ENCODE results near the gene PPM1H.

PPM1H gene

DNA sequence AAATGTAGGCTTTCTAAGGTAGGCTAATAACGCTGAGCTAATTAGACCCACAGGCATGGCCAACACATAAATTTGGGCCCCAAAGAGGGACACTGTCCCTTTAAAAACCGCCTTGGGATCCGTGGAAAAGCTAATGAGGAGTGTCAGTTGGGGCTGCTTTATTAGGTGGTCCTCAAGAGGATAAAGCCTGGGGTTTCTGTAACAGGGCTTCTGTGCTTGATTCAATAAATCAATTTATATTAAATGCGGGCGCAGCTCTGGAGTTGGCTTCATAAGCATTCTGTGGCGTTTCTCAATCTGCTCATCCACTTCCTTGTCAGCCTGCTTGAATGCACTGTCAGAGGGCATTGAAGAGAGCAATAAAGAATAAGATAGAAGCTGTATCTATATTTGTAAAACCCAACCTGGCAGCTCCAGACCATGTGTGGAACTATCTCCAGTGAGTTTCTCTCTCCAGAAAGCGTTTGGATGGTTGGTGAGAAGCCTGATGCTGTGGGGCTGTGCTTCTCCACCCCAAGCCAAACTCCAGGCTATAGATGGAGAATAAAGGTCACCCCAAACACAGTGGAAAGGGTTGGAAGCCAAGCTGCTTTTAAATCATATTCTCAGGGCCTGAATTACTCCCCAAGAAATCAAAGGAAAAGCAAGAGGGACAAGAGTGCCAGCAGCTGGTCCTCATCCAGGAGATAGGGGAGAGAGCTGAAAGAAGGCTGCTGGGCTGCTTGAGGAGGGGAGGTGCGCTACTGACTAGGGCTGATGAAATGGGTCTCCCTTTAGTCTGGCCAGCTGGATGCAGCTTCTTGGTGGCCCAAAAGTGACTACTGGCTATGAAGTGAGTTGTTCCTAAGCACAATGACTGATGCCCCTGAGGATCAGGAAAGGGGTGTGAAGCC is 222.0 kb downstream of the PPM1H start:
- Histone ChIP-seq H3K79me2 (ENCODE audit: low read length) (no peaks in the 10 kb centered on the region), H3K4me3 (ENCODE audit: low read length) (no peak overlapping the region), H3K9me3 (ENCODE audit: insufficient read depth, low read length) (no peaks in the 10 kb centered on the region), H3K27me3 (ENCODE audit: low read depth, low read length) (no peaks in the 10 kb centered on the region), H3K4me2 (ENCODE audit: low read length) (no peak overlapping the region), H3K4me1 (ENCODE audit: low read length) (no peaks in the 10 kb centered on the region), H3K27ac (ENCODE audit: low read length) (no peak overlapping the region), H4K20me1 (ENCODE audit: insufficient read depth, low read length) (no peaks in the 10 kb centered on the region), H3K36me3 (replicated peaks; ENCODE audit: low read depth, low read length) (no peaks in the 10 kb centered on the region), H2AFZ (ENCODE audit: low read depth, low read length) (no peak overlapping the region), H3K9ac (ENCODE audit: low read length) (no peak overlapping the region)
- no peak for TF ChIP-seq EZH2phosphoT487 (IDR thresholded peaks at IDR 0.05; ENCODE audit: low read depth)
- TF ChIP-seq, protein P1, sequence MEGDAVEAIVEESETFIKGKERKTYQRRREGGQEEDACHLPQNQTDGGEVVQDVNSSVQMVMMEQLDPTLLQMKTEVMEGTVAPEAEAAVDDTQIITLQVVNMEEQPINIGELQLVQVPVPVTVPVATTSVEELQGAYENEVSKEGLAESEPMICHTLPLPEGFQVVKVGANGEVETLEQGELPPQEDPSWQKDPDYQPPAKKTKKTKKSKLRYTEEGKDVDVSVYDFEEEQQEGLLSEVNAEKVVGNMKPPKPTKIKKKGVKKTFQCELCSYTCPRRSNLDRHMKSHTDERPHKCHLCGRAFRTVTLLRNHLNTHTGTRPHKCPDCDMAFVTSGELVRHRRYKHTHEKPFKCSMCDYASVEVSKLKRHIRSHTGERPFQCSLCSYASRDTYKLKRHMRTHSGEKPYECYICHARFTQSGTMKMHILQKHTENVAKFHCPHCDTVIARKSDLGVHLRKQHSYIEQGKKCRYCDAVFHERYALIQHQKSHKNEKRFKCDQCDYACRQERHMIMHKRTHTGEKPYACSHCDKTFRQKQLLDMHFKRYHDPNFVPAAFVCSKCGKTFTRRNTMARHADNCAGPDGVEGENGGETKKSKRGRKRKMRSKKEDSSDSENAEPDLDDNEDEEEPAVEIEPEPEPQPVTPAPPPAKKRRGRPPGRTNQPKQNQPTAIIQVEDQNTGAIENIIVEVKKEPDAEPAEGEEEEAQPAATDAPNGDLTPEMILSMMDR (IDR thresholded peaks at IDR 0.05; ENCODE audit: low read depth, low read length): no peak

DNA sequence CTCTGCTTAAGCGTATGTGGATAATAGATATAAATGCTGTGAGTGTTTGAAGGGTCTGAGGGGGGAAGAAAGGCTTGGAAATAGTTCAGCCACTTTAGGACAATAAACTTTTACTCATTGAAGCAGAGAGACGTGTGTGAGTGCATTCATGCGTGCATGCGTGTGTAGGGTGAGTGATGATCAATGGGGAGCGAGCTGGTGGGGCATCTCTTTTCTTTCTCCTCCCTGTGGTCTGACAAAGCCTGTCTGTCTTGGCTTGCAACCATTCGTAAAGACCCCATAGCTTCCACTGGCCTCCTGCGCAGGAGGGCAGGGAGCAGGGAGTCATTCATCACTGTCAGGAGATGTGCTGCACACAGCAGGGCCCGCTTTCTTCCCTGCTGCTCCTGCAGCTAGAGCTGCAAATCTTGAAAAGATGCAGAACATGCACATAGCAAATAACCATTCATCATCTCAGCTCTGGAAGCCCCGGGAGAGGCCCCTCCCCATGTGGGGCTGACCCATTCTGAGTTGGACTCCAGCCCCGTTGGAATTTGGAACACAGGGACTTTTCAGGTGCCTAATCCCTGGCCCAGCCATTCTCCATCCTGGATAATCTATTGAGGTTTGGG is 223.2 kb downstream of the PPM1H start:
- H3K36me3 ChIP-seq (replicated peaks; ENCODE audit: low read depth, low read length): no peaks in the 10 kb centered on the region
- H3K4me3 ChIP-seq (ENCODE audit: low read length): no peak overlapping the region
- no peaks in the 10 kb centered on the region for H3K79me2 ChIP-seq (ENCODE audit: low read length)
- H3K4me2 ChIP-seq (ENCODE audit: low read length): no peak overlapping the region
- no peaks in the 10 kb centered on the region for H3K9me3 ChIP-seq (ENCODE audit: insufficient read depth, low read length)
- H2AFZ ChIP-seq (ENCODE audit: low read depth, low read length): no peak overlapping the region
- H3K4me1 ChIP-seq (ENCODE audit: low read length): no peaks in the 10 kb centered on the region
- no peaks in the 10 kb centered on the region for H3K27me3 ChIP-seq (ENCODE audit: low read depth, low read length)
- no peak overlapping the region for H3K27ac ChIP-seq (ENCODE audit: low read length)
- H4K20me1 ChIP-seq (ENCODE audit: insufficient read depth, low read length): no peaks in the 10 kb centered on the region
- TF ChIP-seq, protein P1 (IDR thresholded peaks at IDR 0.05; ENCODE audit: low read depth, low read length): no peak
- TF ChIP-seq EZH2phosphoT487 (IDR thresholded peaks at IDR 0.05; ENCODE audit: low read depth): no peak
- no peak overlapping the region for H3K9ac ChIP-seq (ENCODE audit: low read length)

DNA sequence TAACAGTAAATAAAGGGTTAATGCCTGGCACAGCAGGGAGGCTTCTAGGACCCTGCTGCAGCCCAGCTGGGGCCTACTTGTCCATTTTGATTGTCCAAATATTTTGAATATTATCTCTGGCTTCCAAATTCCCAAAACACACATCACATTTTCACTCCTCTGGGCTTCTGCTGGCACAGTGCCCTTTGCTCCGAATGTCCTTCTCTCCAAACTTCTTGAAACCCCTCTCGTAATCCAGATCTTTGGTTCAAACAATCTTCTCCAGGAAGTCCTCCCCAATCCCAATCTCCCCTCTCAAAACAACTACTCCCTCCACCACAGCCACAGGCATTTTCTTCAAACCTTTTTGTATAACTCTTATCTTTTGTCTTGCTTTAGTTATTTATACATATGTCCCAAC is 225.6 kb downstream of the PPM1H start:
- H2AFZ ChIP-seq (ENCODE audit: low read depth, low read length): no peak overlapping the region
- H3K79me2 ChIP-seq (ENCODE audit: low read length): no peaks in the 10 kb centered on the region
- no peak overlapping the region for H3K4me2 ChIP-seq (ENCODE audit: low read length)
- no peaks in the 10 kb centered on the region for H3K27me3 ChIP-seq (ENCODE audit: low read depth, low read length)
- H4K20me1 ChIP-seq (ENCODE audit: insufficient read depth, low read length): no peaks in the 10 kb centered on the region
- H3K9ac ChIP-seq (ENCODE audit: low read length): no peak overlapping the region
- H3K9me3 ChIP-seq (ENCODE audit: insufficient read depth, low read length): no peaks in the 10 kb centered on the region
- H3K36me3 ChIP-seq (replicated peaks; ENCODE audit: low read depth, low read length): no peaks in the 10 kb centered on the region
- H3K4me1 ChIP-seq (ENCODE audit: low read length): no peaks in the 10 kb centered on the region
- H3K27ac ChIP-seq (ENCODE audit: low read length): no peak overlapping the region
- H3K4me3 ChIP-seq (ENCODE audit: low read length): no peak overlapping the region
- TF ChIP-seq, protein P1 (IDR thresholded peaks at IDR 0.05; ENCODE audit: low read depth, low read length): no peak
- TF ChIP-seq EZH2phosphoT487 (IDR thresholded peaks at IDR 0.05; ENCODE audit: low read depth): no peak

DNA sequence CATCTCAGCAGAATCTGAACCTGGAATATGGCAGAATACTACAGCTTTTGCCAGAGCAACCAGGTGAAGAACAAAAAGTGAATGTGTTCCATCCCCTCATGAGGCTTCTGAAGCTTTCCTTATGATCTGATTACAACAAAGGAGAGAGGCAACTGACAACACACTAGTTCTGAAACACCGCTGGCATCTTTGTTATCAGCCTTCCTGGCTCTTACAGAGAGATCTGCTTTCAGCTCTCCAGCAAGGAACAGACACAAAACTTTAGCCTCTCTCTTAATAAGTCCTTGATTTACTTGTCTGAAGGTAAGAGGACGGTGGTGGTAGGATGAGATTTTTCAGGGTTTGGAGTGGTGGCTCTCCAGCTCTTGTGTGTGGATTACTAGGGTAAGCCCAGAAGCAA is 227.0 kb downstream of the PPM1H start:
- TF ChIP-seq, protein P1 (IDR thresholded peaks at IDR 0.05; ENCODE audit: low read depth, low read length): no peak
- TF ChIP-seq EZH2phosphoT487 (IDR thresholded peaks at IDR 0.05; ENCODE audit: low read depth): no peak
- Histone ChIP-seq H3K27ac (ENCODE audit: low read length) (no peak overlapping the region), H3K4me2 (ENCODE audit: low read length) (no peak overlapping the region), H4K20me1 (ENCODE audit: insufficient read depth, low read length) (no peaks in the 10 kb centered on the region), H3K79me2 (ENCODE audit: low read length) (no peaks in the 10 kb centered on the region), H3K9ac (ENCODE audit: low read length) (no peak overlapping the region), H3K9me3 (ENCODE audit: insufficient read depth, low read length) (no peaks in the 10 kb centered on the region), H3K27me3 (ENCODE audit: low read depth, low read length) (no peaks in the 10 kb centered on the region), H2AFZ (ENCODE audit: low read depth, low read length) (no peak overlapping the region), H3K4me1 (ENCODE audit: low read length) (no peaks in the 10 kb centered on the region), H3K36me3 (replicated peaks; ENCODE audit: low read depth, low read length) (no peaks in the 10 kb centered on the region), H3K4me3 (ENCODE audit: low read length) (no peak overlapping the region)

Data from OCI-LY3 (cell line).